VCaP (cell line): ENCODE measurements around the gene DMBX1.

Source experiments
- H3K27ac ChIP-seq: fragments of 450-650 bp; 2 replicates; pipeline ENCODE4 v1.5.1; 2017
- TF ChIP-seq, protein P1 (sequence below): fragments of 450-650 bp; conservative IDR thresholded peaks from 2 replicates; pipeline ENCODE4 v1.5.1; 2017; ENCODE audit warnings: mild to moderate bottlenecking, moderate library complexity

Gene DMBX1

GRCh38 chr1:46485564-46486431 lies 3.8 kb upstream of the DMBX1 start:
- TF ChIP-seq, protein P1, sequence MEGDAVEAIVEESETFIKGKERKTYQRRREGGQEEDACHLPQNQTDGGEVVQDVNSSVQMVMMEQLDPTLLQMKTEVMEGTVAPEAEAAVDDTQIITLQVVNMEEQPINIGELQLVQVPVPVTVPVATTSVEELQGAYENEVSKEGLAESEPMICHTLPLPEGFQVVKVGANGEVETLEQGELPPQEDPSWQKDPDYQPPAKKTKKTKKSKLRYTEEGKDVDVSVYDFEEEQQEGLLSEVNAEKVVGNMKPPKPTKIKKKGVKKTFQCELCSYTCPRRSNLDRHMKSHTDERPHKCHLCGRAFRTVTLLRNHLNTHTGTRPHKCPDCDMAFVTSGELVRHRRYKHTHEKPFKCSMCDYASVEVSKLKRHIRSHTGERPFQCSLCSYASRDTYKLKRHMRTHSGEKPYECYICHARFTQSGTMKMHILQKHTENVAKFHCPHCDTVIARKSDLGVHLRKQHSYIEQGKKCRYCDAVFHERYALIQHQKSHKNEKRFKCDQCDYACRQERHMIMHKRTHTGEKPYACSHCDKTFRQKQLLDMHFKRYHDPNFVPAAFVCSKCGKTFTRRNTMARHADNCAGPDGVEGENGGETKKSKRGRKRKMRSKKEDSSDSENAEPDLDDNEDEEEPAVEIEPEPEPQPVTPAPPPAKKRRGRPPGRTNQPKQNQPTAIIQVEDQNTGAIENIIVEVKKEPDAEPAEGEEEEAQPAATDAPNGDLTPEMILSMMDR, result no peak

GRCh38 chr1:46486432-46487015 lies 3.1 kb upstream of the DMBX1 start:
- TF ChIP-seq, protein P1, result no peak
- H3K27ac ChIP-seq, result no peak overlapping the region

More at GRCh38 chr1:46485564-46486431, 3.8 kb upstream of the DMBX1 start:
- H3K27ac ChIP-seq, result no peak overlapping the region

DNA sequence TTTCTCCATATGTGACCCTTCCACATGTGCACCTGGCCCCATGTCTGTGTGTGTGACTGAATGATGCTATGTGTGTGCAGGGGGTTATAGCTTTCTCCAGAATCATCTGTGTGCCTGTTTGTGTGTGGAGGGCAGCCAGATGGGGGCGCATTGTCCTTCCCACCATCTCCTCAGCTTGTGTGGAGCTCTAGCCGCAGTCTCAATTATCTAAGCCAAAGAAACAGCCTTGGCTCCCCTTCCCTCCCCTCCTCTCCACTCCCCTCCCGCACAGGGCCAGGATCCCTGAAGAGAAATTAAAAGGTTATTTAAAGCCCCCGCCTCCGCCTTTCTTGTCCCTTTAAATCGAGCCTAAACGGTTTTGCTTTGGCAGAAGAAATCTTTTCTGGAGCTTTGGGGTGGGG lies 1.8 kb upstream of the DMBX1 start:
- TF ChIP-seq, protein P1, result no peak; the same call in 1 of the 2 replicates
- no peak overlapping the region for H3K27ac ChIP-seq

DNA sequence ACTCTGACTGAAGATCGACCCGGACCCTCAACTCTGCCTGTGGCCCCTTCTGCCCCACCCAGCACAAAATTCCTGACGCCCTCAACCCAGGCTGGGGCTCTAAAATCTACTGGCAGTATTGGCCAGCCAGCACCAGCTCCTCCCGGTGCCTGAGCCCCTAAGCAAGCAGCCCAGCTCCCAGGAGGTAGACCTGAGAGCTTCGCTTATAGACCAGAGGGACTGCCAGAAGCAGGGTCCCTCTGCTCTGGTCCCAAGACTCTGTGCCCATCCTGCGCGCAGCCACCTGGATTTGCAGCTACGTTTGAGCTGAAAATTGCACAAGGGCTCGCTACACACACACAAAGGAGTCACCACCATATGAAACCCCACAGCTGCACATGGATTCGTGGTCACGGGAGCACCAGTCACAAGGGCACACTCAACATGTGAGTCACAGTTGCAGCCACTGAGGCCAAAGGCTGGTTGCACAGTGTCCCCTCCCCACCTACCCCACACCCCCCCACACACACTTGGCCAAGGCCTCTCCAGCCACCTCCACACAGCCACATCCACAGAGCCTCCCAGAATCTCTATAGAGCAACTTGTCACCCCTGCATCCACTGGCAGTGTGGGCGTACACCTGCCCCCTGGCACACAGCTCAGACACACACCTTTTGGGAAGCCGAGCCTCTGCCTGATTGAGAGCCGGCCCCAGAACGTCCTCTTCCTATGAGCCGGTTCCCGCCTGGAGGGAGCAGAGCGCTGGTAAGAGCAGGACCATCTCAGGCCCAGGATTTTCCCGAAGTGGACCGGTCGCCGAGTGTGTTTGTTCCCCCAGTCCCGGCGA lies 1.1 kb upstream of the DMBX1 start:
- H3K27ac ChIP-seq, result no peak overlapping the region
- TF ChIP-seq, protein P1, result no peak

DNA sequence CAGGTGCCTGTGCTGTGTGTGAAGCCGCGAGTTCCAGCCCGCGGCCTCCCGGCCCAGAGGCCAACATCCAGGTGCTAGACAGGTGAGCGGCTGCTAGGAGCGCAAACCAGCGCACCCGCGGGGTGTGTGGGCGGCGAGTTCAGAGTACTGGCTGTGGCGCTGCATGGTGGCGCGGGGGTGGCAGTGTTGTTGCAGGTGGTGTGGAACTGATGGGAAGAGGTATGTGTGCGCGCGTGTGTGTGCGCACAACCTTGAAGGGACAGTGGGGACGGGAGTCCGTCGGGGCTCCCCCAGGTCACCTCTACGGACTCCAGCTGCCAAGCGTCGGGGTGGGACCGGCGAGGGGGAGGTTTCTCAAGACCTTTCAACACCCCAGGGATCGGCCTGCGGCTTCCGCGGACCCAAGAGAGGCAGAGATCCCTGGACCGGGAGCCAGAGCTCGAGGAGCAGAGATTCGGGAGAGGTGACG lies 433 bp upstream of the DMBX1 start:
- TF ChIP-seq, protein P1, result no peak
- H3K27ac ChIP-seq, result no peak overlapping the region

GRCh38 chr1:46490406-46490655 lies 695 bp downstream of the DMBX1 start:
- TF ChIP-seq, protein P1, result no peak
- H3K27ac ChIP-seq, result peak overlapping the region; percentile 33; the same call in 1 of the 2 replicates
